Stimulated activated CD4-positive, alpha-beta T cell treated with anti-CD3 and anti-CD28 coated beads, Interleukin-1b, Interleukin-23, amount 100 ng/mL, for 48 hours (primary cell): Measurements from ENCODE around the gene SRPRB.
"Not testable (repeated sequence)": the region's sequence is repeated elsewhere in the genome, so short reads cannot be mapped to it uniquely, and the experiment has no call there.

ENCODE experiments used
- DNase-seq: peaks from one replicate; pipeline ENCODE4 v3.0.0-alpha.2; 2020

The SRPRB gene

GRCh38 chr3:133779626-133780203 lies 25.9 kb upstream of the SRPRB start:
- DNase-seq: no peak

GRCh38 chr3:133780756-133781155 lies 24.9 kb upstream of the SRPRB start:
- DNase-seq: not testable (repeated sequence)

GRCh38 chr3:133781570-133781969 lies 24.0 kb upstream of the SRPRB start:
- no peak for DNase-seq

GRCh38 chr3:133782454-133782853 lies 23.2 kb upstream of the SRPRB start:
- no peak for DNase-seq

GRCh38 chr3:133783762-133784161 lies 21.9 kb upstream of the SRPRB start:
- no peak for DNase-seq

GRCh38 chr3:133788024-133788423 lies 17.6 kb upstream of the SRPRB start:
- no peak for DNase-seq

- no peak for DNase-seq
These were observed 13.3 kb upstream of the SRPRB start for GRCh38 chr3:133792171-133792763.

GRCh38 chr3:133797396-133798105 lies 8.1 kb upstream of the SRPRB start:
- DNase-seq: no peak

- DNase-seq: no peak
These were observed 5.6 kb upstream of the SRPRB start for GRCh38 chr3:133799794-133800585.

- no peak for DNase-seq
These were observed 2.1 kb upstream of the SRPRB start for GRCh38 chr3:133803469-133803868.

- DNase-seq: no peak
These were observed 719 bp upstream of the SRPRB start for GRCh38 chr3:133804896-133805295.

- DNase-seq: no peak
These were observed 272 bp upstream of the SRPRB start for GRCh38 chr3:133805384-133805701.

- DNase-seq: no peak
These were observed 7.3 kb downstream of the SRPRB start for GRCh38 chr3:133812872-133813271.

- no peak for DNase-seq
These were observed 9.8 kb downstream of the SRPRB start for GRCh38 chr3:133815386-133815785.

GRCh38 chr3:133820129-133820528 lies 14.5 kb downstream of the SRPRB start:
- no peak for DNase-seq

GRCh38 chr3:133820889-133821675 lies 15.5 kb downstream of the SRPRB start:
- no peak for DNase-seq

- no peak for DNase-seq
These were observed 16.4 kb downstream of the SRPRB start for GRCh38 chr3:133821767-133822638.

- DNase-seq: no peak
These were observed 19.4 kb downstream of the SRPRB start for GRCh38 chr3:133824961-133825485.

- DNase-seq: no peak
These were observed 20.5 kb downstream of the SRPRB start for GRCh38 chr3:133825969-133826727.

- DNase-seq: no peak
These were observed 21.5 kb downstream of the SRPRB start for GRCh38 chr3:133827136-133827535.

- no peak for DNase-seq
These were observed 22.1 kb downstream of the SRPRB start for GRCh38 chr3:133827684-133828083.
